GM21619 (cell line): Measurements from ENCODE around the gene IGF1R.

Experiments used
- ATAC-seq: cut with Tn5 transposase; IDR thresholded peaks from one replicate; pipeline ENCODE4 v1.9.1; 2021; ENCODE audit not compliant: unreplicated experiment

Gene IGF1R

DNA sequence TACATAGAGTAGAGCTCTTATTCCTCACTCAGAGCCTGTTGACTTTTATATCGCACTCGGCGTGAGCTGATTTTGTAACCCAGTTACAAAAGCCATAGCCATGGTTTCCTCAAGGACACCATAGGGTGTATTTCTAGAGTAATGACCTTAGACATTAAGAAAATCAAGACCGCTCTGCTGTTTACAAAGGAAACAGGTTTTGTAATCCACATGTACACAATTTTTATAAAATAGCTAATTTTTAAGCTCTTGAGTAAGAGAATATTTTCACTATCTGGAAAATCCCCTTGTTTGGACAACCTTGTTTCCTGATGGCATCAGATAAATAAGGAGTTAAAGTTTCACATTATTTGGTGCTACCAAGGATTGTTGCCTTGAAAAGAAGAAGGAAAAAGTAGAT lies 254.6 kb downstream of the IGF1R start:
- ATAC-seq, result no peak

GRCh38 chr15:98903377-98904018 lies 255.2 kb downstream of the IGF1R start:
- ATAC-seq, result no peak

DNA sequence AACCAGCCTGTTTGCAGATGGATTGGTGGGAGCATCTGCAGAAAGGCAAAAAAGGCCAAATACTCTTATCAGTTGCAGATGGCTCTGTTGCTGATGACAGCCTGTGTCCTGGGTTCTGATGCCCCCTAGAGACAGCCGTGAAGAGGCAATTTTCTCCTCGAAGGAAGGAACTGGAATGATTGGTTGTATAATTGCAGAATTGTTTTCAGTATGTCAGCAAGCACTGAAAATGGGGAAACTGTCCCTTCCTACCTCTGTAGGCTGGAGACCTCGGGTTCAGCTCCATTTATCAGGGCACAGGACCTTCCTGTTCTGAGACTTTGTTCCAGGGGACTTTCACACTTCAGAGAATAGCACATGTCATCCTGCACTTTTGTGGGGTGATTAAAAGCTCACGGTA lies 256.2 kb downstream of the IGF1R start:
- ATAC-seq, result no peak

- no peak for ATAC-seq
Measured at GRCh38 chr15:98905963-98906711, 257.8 kb downstream of the IGF1R start.

- ATAC-seq, result no peak
Measured at GRCh38 chr15:98906712-98907083, 258.4 kb downstream of the IGF1R start.

- no peak for ATAC-seq
Measured at GRCh38 chr15:98907927-98908471, 259.7 kb downstream of the IGF1R start.

- ATAC-seq, result no peak
Measured at GRCh38 chr15:98909968-98910885, 261.9 kb downstream of the IGF1R start.

DNA sequence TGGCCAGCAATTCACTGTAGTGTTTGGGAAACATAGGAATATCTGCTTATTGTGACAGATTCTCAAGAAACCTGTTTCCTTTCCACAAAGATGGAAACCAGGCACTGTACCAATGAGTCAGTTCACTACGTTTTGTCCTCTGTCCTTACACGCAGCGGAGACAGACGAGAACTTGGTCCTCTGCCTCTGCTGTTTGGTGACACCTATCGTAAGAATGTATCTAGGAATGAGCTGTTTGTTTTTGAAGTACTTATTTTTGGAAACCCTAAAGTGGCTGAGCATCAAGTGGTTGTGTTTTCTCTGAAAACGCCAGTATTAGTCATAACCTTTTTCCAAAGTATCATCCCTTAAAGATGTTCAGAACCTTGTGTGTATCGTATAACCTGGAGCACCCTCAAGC lies 266.3 kb downstream of the IGF1R start:
- ATAC-seq, result no peak

DNA sequence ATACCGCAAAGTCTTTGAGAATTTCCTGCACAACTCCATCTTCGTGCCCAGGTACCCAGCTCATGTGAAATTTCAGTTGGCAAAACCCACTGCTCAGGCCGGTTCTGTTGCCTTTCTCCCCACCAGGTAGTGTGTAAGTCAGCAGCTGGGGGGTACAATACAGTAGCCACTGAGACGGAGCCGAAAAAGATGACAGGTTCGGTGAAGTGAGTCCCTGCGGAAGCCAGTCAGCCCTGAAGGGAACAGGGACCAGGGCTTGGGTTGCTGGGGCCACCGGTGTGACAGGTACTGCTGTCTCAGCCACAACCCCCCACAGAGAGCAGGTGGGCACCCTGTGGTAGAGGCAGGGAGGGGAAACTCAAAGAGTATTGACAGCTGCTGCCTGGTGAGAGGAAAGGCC lies 268.5 kb downstream of the IGF1R start:
- ATAC-seq, result no peak

- ATAC-seq, result no peak
Measured at GRCh38 chr15:98917417-98917816, 269.1 kb downstream of the IGF1R start.

GRCh38 chr15:98920091-98920880 lies 271.9 kb downstream of the IGF1R start:
- ATAC-seq, result no peak

DNA sequence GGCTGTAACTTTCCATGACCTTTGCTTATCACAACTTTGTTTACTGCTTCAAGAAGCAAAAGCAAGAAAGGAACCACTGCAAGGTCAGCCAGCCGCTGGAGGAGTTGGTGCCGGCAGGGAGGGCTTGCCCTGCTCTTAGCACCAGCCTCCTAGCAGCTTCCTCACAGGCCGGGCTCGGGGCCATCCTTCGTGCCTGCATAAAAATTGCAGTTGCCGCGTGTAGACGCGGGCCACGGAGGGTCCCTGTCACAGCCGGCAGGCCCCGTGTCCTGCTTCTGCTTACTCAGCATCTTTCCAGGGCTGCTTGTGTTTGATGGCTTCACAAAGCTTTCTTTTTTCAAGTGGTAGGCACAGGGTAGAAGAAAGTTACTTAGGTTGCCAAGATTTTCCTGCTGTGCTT lies 274.8 kb downstream of the IGF1R start:
- no peak for ATAC-seq

DNA sequence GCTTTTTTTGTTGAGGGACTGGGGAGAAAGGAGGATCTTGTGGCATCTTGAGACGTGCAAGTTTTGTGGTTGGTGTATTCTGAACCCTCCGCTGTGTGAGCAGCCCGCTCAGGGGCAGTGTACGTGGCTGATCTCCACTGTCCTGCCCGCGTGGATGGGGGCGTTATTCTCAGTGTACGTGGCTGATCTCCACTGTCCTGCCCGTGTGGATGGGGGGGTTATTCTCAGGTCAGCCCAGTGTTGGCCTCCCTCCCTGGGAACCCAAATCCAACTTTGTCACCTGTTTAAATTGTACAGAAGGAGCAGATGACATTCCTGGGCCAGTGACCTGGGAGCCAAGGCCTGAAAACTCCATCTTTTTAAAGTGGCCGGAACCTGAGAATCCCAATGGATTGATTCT lies 275.2 kb downstream of the IGF1R start:
- no peak for ATAC-seq

DNA sequence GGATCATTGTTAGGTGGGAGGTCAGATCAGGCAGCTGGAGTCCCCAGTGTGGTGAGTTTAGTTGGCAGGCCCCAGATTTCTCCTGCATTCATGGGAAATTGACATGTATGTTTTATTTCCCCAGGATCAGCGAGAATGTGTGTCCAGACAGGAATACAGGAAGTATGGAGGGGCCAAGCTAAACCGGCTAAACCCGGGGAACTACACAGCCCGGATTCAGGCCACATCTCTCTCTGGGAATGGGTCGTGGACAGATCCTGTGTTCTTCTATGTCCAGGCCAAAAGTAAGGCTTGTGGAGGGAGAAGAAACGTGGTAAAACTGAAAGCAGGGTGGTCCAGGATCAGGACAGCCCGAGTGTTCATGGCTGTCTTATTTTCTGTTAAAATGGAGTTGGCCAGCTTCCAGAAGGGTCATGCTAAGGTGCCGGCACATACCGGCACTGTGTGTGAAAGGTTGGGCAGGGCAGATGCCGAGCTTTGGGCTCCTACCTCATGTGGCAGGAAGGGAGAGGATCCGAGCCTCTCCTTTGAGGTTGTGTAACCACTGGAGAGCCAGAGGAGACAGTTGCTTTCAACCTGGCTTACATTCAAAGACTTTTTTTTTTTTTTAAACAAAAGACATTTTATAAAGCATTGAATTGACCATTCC lies 276.2 kb downstream of the IGF1R start:
- no peak for ATAC-seq

DNA sequence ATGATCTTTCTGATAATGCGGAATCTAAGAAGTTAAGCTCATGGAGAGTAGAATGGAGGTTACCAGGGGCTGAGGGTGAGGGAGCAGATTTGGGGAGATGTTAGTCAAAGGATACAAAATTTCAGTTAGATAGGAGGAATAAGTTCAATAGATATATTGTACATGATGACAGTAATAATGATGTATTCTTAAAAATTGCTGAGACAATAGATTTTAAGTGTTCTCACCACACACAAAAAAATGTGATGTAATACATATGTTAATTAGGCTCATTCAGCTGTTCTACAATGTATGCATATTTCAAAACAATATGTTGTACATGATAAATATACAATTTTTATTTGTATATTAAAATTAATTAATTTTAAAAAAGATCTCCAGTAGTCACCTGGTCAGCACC lies 277.9 kb downstream of the IGF1R start:
- ATAC-seq, result no peak

- no peak for ATAC-seq
Measured at GRCh38 chr15:98927022-98927421, 278.7 kb downstream of the IGF1R start.

- ATAC-seq, result no peak
Measured at GRCh38 chr15:98927996-98928395, 279.7 kb downstream of the IGF1R start.

- ATAC-seq, result no peak
Measured at GRCh38 chr15:98930576-98930975, 282.2 kb downstream of the IGF1R start.

GRCh38 chr15:98931004-98931403 lies 282.7 kb downstream of the IGF1R start:
- ATAC-seq, result no peak

- ATAC-seq, result no peak
Measured at GRCh38 chr15:98933406-98933805, 285.1 kb downstream of the IGF1R start.
